ENCODE data around the gene OLFML3.

OLFML3 gene

DNA sequence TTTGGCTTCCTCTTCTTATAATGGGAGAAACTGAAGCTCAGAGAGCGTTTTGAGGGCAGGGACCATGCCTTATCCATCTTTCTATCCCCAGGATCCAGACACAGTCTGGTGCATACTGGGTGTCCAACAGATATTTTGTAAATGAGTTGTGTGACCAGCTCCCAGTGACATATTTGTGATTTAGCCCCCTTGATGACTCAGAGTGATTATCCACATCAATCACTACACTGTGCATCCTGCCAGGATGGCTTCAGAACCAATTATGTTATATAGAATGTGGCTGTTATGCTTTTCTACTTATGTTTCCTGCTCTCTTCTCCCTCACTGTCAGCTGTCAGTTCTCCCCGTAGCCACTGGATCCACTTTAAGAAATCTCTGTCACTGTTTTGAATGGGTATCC lies 11.3 kb downstream of the OLFML3 start:
- Mint-ChIP-seq H3K4me1 (no peaks in the 10 kb centered on the region), H3K9me3 (peaks cover 57% of the 10 kb centered on the region), H3K36me3 (ENCODE audit: low read depth) (peaks cover 45% of the 10 kb centered on the region), H3K27me3 (ENCODE audit: low read depth, poor library complexity) (peaks cover 13% of the 10 kb centered on the region), H3K4me3 (no peak overlapping the region), H3K27ac (no peak overlapping the region)
- DNase-seq: no peak
- TF ChIP-seq, protein P1, sequence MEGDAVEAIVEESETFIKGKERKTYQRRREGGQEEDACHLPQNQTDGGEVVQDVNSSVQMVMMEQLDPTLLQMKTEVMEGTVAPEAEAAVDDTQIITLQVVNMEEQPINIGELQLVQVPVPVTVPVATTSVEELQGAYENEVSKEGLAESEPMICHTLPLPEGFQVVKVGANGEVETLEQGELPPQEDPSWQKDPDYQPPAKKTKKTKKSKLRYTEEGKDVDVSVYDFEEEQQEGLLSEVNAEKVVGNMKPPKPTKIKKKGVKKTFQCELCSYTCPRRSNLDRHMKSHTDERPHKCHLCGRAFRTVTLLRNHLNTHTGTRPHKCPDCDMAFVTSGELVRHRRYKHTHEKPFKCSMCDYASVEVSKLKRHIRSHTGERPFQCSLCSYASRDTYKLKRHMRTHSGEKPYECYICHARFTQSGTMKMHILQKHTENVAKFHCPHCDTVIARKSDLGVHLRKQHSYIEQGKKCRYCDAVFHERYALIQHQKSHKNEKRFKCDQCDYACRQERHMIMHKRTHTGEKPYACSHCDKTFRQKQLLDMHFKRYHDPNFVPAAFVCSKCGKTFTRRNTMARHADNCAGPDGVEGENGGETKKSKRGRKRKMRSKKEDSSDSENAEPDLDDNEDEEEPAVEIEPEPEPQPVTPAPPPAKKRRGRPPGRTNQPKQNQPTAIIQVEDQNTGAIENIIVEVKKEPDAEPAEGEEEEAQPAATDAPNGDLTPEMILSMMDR (IDR thresholded peaks at IDR 0.05): no peak

DNA sequence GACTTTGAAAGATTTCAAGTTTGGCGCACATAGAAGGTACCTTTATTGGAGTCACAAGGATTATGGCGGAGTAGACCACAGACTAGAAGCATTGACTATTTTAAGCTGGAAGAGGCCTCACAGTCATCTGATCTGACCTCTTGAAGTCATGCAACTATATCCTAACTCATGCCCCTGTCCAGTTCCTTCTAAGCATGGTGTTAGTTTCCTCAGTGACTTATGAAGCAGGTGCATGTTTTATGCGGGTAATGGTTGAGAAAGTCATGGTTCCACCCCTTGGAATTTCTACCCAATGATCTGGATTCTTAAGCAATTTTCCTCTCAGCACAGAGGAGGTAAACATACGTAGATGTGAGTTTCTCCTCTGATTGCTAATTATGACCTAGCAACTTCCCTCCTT lies 11.7 kb downstream of the OLFML3 start:
- no peak for DNase-seq
- H3K4me1 Mint-ChIP-seq: no peaks in the 10 kb centered on the region
- no peak overlapping the region for H3K27ac Mint-ChIP-seq
- TF ChIP-seq, protein P1 (IDR thresholded peaks at IDR 0.05): no peak
- peaks cover 42% of the 10 kb centered on the region for H3K36me3 Mint-ChIP-seq (ENCODE audit: low read depth)
- peaks cover 13% of the 10 kb centered on the region for H3K27me3 Mint-ChIP-seq (ENCODE audit: low read depth, poor library complexity)
- H3K9me3 Mint-ChIP-seq: peaks cover 57% of the 10 kb centered on the region
- H3K4me3 Mint-ChIP-seq: no peak overlapping the region

DNA sequence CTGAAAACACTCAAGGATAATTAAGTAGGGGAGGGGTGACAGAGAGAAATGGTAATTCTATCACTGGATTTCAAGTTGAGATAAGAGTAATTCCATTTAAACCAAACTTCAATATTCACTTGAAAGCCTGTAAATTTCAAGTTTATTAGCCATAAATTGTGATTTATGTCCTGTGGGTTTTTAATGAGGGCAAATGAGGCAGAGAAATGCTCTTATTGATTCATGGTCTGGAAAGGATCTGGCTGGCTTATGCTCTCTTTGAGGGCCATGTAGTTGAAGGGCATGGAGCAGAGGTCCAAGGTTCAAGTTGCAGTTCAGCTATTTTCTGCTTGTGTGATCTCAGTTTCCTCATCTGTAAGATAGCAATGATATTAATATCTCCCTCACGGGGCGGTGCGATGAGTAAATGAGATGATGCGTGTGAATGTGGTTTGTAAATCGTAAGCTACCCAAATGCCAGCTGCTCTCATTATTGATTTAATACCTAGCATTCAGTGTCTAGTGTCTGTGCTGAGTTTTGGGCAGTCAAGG lies 12.3 kb downstream of the OLFML3 start:
- TF ChIP-seq, protein P1 (IDR thresholded peaks at IDR 0.05): no peak
- no peak for DNase-seq
- Mint-ChIP-seq H3K4me1 (no peaks in the 10 kb centered on the region), H3K27ac (no peak overlapping the region), H3K4me3 (no peak overlapping the region), H3K27me3 (ENCODE audit: low read depth, poor library complexity) (peaks cover 13% of the 10 kb centered on the region), H3K36me3 (ENCODE audit: low read depth) (peaks cover 36% of the 10 kb centered on the region), H3K9me3 (peaks cover 57% of the 10 kb centered on the region)

DNA sequence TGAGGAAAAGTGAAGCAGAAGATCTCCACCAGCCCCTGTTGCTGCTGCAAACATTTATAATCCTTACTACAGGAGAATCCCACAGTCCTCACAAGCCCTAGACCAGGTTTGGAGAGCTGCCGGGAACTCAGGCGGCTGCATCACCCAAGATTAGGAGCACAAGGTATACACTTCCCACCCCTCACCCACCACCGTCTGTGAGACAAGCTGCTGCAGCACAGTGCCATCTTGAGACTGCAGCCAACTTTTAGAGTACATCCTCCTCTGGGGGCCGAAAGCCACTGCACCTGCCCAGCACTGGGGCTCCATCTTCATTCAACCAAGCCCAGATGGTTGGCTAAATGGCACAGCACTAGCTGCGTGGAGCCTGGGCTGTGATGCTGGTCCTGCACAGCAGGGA lies 13.8 kb downstream of the OLFML3 start:
- H3K36me3 Mint-ChIP-seq (ENCODE audit: low read depth): peaks cover 23% of the 10 kb centered on the region
- no peak for DNase-seq
- peaks cover under 1% of the 10 kb centered on the region for H3K4me1 Mint-ChIP-seq
- peaks cover 14% of the 10 kb centered on the region for H3K27me3 Mint-ChIP-seq (ENCODE audit: low read depth, poor library complexity)
- no peak overlapping the region for H3K27ac Mint-ChIP-seq
- peaks cover 49% of the 10 kb centered on the region for H3K9me3 Mint-ChIP-seq
- TF ChIP-seq, protein P1 (IDR thresholded peaks at IDR 0.05): no peak
- H3K4me3 Mint-ChIP-seq: no peak overlapping the region

DNA sequence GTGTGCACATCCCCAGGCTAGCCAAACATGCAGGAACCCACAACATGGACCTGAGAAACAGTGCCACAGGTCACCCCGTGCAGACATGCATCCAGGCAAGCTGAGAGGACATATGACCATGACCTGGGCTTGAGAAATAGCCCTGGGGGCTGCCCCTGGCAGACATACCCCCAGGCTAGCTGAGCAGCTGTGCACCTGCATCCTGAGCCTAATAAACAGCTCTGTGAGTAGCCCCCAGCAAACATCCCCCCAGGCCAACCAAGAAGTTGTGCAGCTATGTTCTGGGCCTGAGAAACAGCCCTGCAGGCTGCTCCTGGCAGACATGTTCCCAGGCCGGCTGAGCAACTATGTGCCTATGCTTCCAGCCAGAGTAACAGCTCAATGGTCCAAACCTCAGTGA lies 14.5 kb downstream of the OLFML3 start:
- Mint-ChIP-seq H3K4me3 (no peak overlapping the region), H3K27me3 (ENCODE audit: low read depth, poor library complexity) (peaks cover 15% of the 10 kb centered on the region), H3K36me3 (ENCODE audit: low read depth) (peaks cover 21% of the 10 kb centered on the region), H3K9me3 (peaks cover 42% of the 10 kb centered on the region), H3K27ac (no peak overlapping the region), H3K4me1 (peaks cover 7% of the 10 kb centered on the region)
- no peak for DNase-seq
- TF ChIP-seq, protein P1 (IDR thresholded peaks at IDR 0.05): no peak

DNA sequence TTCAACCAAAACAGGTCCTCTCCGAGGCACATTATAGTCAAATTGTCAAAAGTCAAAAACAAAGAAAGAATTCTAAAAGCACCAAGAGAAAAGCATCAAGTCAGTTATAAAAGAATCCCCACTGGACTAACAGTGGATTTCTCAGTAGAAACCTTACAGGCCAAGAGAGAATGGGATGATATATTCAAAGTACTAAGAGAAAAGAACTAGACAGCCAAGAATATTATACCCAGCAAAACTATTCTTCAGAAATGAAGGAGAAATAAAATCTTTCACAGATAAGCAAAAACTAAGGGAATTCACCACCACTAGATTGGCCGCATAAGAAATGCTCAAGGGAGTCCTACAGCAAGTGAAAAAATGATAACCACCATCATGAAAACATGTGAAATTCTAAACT lies 16.1 kb downstream of the OLFML3 start:
- Mint-ChIP-seq H3K27me3 (ENCODE audit: low read depth, poor library complexity) (peaks cover 10% of the 10 kb centered on the region), H3K9me3 (peaks cover 33% of the 10 kb centered on the region), H3K36me3 (ENCODE audit: low read depth) (peaks cover 18% of the 10 kb centered on the region)

More for the DNA sequence above, 16.1 kb downstream of the OLFML3 start:
- H3K4me1 Mint-ChIP-seq: peaks cover 22% of the 10 kb centered on the region
- no peak for DNase-seq
- no peak overlapping the region for H3K4me3 Mint-ChIP-seq
- no peak overlapping the region for H3K27ac Mint-ChIP-seq
- TF ChIP-seq, protein P1 (IDR thresholded peaks at IDR 0.05): no peak
